K562 (cell line): ENCODE data around the gene C1orf167. TPM values are rescaled to one million over a fixed set of nuclear protein-coding genes. Genes with fewer than 3 reads are reported as not detected.
A peak's percentile ranks its signal among the peaks of the same experiment; 100 is the strongest.

ENCODE experiments used
- ATAC-seq: fragments of 200-7000 bp; cut with Tn5 transposase; 3 replicates; pipeline ENCODE4 v1.9.1; 2020; ENCODE audit warnings: moderate library complexity
- BruUV-seq: library from RNA; stranded (reverse); fragments of 400-500 nt; replicated peaks from 2 replicates; lab custom pipeline; 2021; lab: Mats Ljungman, UMichigan
- CTCF ChIA-PET: fragments of 300-600 bp; formaldehyde crosslinking; extraction: SDS; loops from one replicate; lab custom pipeline; 2021; ENCODE audit warnings: low intra/inter-chr PET ratio; lab: Yijun Ruan, JAX
- POLR2A ChIA-PET: fragments of 300-600, 350-650 bp; sonication (Branson Sonifier 250); formaldehyde crosslinking; extraction: SDS; loops from one replicate; lab custom pipeline; 2021; ENCODE audit warnings: antibody characterized with exemption, inconsistent platforms; lab: Yijun Ruan, JAX
- DNase-seq, 4 experiments: peaks; one replicate each; pipeline versions ENCODE4 v3.0.0 to v3.0.0-alpha.2; 2011 to 2018; ENCODE audit warnings: low spot score in 3 of 4, mixed read lengths in 3 of 4; ENCODE audit errors: extremely low read depth in 1 of 4
- FAIRE-seq: peaks from 2 replicates; lab custom pipeline; 2011; peaks lifted over from hg19 to GRCh38; lab: Jason Lieb, UNC
- H2AFZ ChIP-seq: 2 replicates; pipeline ENCODE4 v1.6.0; 2011; ENCODE audit warnings: low read depth, low read length, control low read depth, inconsistent platforms
- H3K27ac ChIP-seq: fragments of 200-600 bp; 3 replicates; pipeline ENCODE4 v1.8.0; 2011; ENCODE audit warnings: low read depth, mild to moderate bottlenecking, control low read depth, inconsistent platforms, low read length, moderate library complexity, mixed read lengths; ENCODE audit errors: extremely low read depth
- H3K27me3 ChIP-seq, 2 experiments: fragments of 300-600 bp in 1 of 2; 2 replicates in 1 of 2; 3 replicates in 1 of 2; pipeline versions ENCODE4 v1.6.0 to v1.8.0; 2011; ENCODE audit warnings: inconsistent platforms in 2 of 2, low read length in 2 of 2, mild to moderate bottlenecking in 1 of 2, mixed read lengths in 1 of 2, moderate library complexity in 1 of 2; ENCODE audit not compliant: control insufficient read depth in 2 of 2, insufficient read depth in 2 of 2
- H3K36me3 ChIP-seq: fragments of 300-600 bp; 3 replicates; pipeline ENCODE4 v1.8.0; 2011; ENCODE audit warnings: mild to moderate bottlenecking, low read length, inconsistent platforms; ENCODE audit not compliant: control insufficient read depth, insufficient read depth
- H3K4me1 ChIP-seq, 2 experiments: fragments of 200-600 bp in 1 of 2; replicated peaks in 1 of 2; 2 replicates in 1 of 2; 3 replicates in 1 of 2; pipeline versions ENCODE4 v1.5.1 to v1.8.0; 2011; ENCODE audit warnings: inconsistent platforms in 2 of 2, low read length in 2 of 2, mild to moderate bottlenecking in 1 of 2, mixed read lengths in 1 of 2, moderate library complexity in 1 of 2; ENCODE audit not compliant: control insufficient read depth in 2 of 2, insufficient read depth in 2 of 2
- H3K4me2 ChIP-seq: 2 replicates; pipeline ENCODE4 v1.6.1; 2011; ENCODE audit warnings: low read length, control low read depth, inconsistent platforms, mixed read lengths; ENCODE audit not compliant: insufficient read depth
- H3K4me3 ChIP-seq: fragments of 200-600 bp; sonication (generic), shearing (Covaris generic); 2 replicates; pipeline ENCODE4 v1.5.1; 2016; ENCODE audit warnings: control low read depth, inconsistent platforms
- H3K79me2 ChIP-seq: fragments of 200-600 bp; 3 replicates; pipeline ENCODE4 v1.8.0; 2011; ENCODE audit warnings: low read length, inconsistent platforms; ENCODE audit not compliant: control insufficient read depth, insufficient read depth
- H3K9ac ChIP-seq, 2 experiments: 2 replicates each; pipeline versions ENCODE4 v1.6.0 to v1.6.1; 2011; ENCODE audit warnings: low read depth in 2 of 2, low read length in 2 of 2, control low read depth in 1 of 2, inconsistent platforms in 1 of 2, mild to moderate bottlenecking in 1 of 2, mixed read lengths in 1 of 2; ENCODE audit not compliant: insufficient read depth in 1 of 2
- H3K9me1 ChIP-seq: one replicate; pipeline ENCODE4 v1.6.0; 2011; ENCODE audit warnings: inconsistent platforms, mild to moderate bottlenecking, low read length, moderate library complexity; ENCODE audit not compliant: control insufficient read depth, insufficient read depth
- H3K9me3 ChIP-seq: replicated peaks from 2 replicates; pipeline ENCODE4 v1.5.1; 2011; ENCODE audit warnings: low read depth, low read length, inconsistent platforms; ENCODE audit not compliant: control insufficient read depth, insufficient read depth
- H4K20me1 ChIP-seq: replicated peaks from 2 replicates; pipeline ENCODE4 v1.6.1; 2011; ENCODE audit warnings: low read length, inconsistent platforms, mixed read lengths; ENCODE audit not compliant: control insufficient read depth, insufficient read depth
- CBFA2T3 ChIP-seq: fragments of 450-650 bp; IDR thresholded peaks from 2 replicates; pipeline ENCODE4 v1.6.1; 2017
- KDM5B ChIP-seq: fragments of 200-600 bp; sonication (generic); IDR thresholded peaks from 2 replicates; pipeline ENCODE4 v1.6.1; 2012; ENCODE audit warnings: low read depth, mild to moderate bottlenecking, moderate library complexity, low read length, control low read depth, inconsistent platforms; ENCODE audit not compliant: insufficient replicate concordance
- MTF1 ChIP-seq: fragments of 250-450 bp; sonication (Bioruptor Pico); IDR thresholded peaks from 2 replicates; pipeline ENCODE4 v1.9.0; 2021; ENCODE audit warnings: moderate library complexity, mild to moderate bottlenecking, inconsistent platforms, borderline replicate concordance
- NEUROD1 ChIP-seq: fragments of 150-350 bp; IDR thresholded peaks from 2 replicates; pipeline ENCODE4 v1.6.1; 2014; ENCODE audit warnings: borderline replicate concordance, low read length, low read depth; ENCODE audit not compliant: partially characterized antibody
- NR2F6 ChIP-seq: fragments of 450-650 bp; formaldehyde crosslinking; IDR thresholded peaks from 2 replicates; pipeline ENCODE4 v1.4.0; 2020; ENCODE audit warnings: mild to moderate bottlenecking
- PTBP1 ChIP-seq: fragments of 200-400 bp; formaldehyde crosslinking; IDR thresholded peaks from 2 replicates; pipeline ENCODE4 v1.6.1; 2017; ENCODE audit warnings: low read depth, low read length
- SRSF1 ChIP-seq: fragments of 200-400 bp; formaldehyde crosslinking; IDR thresholded peaks from 2 replicates; pipeline ENCODE4 v1.6.1; 2017; ENCODE audit warnings: mild to moderate bottlenecking, low read depth, low read length, moderate library complexity
- ZBTB43 ChIP-seq: sonication (generic); formaldehyde crosslinking; IDR thresholded peaks from 2 replicates; pipeline ENCODE4 v1.8.0; 2023; ENCODE audit warnings: mild to moderate bottlenecking, missing genetic modification reagents
- ZNF324 ChIP-seq: fragments of 250-450 bp; sonication (Bioruptor Pico); IDR thresholded peaks from 2 replicates; pipeline ENCODE4 v1.4.0; 2020; ENCODE audit warnings: mild to moderate bottlenecking
- ZNF354B ChIP-seq: fragments of 250-450 bp; sonication (Bioruptor Pico); IDR thresholded peaks from 2 replicates; pipeline ENCODE4 v1.4.0; 2020
- ZNF551 ChIP-seq: fragments of 250-450 bp; sonication (Bioruptor Pico); IDR thresholded peaks from 2 replicates; pipeline ENCODE4 v1.5.0; 2021; ENCODE audit warnings: mild to moderate bottlenecking, moderate library complexity
- ZNF699 ChIP-seq: fragments of 250-450 bp; sonication (Bioruptor Pico); IDR thresholded peaks from 2 replicates; pipeline ENCODE4 v1.8.0; 2021; ENCODE audit warnings: mild to moderate bottlenecking, moderate library complexity; ENCODE audit not compliant: insufficient replicate concordance
- ZNF76 ChIP-seq: fragments of 250-450 bp; sonication (Bioruptor Pico); IDR thresholded peaks from 2 replicates; pipeline ENCODE4 v1.4.0; 2020; ENCODE audit warnings: mild to moderate bottlenecking, moderate library complexity, borderline replicate concordance
- WGBS: fragments of 100-300 bp; shearing (Covaris generic); methylation state at CpG from one replicate; pipeline ENCODE4 v1.1.6; 2016; ENCODE audit warnings: low coverage, mixed read lengths; ENCODE audit not compliant: insufficient coverage; ENCODE audit errors: missing lambda C conversion rate; 5-methylcytosine and 5-hydroxymethylcytosine counted together
- in situ Hi-C: fragments of 300-500 bp; cut with MboI; formaldehyde crosslinking; loops from 4 replicates; pipeline ENCODE4 v1.15.0; 2018; ENCODE audit warnings: inconsistent platforms, mixed read lengths
- intact Hi-C: fragments of 100-400 bp; cut with micrococcal nuclease; formaldehyde crosslinking; loops from 2 replicates; pipeline ENCODE4 v1.14.2; 2022
- polyA plus RNA-seq, 8 experiments: library from polyadenylated mRNA; depleted of rRNA in 4 of 8; stranded (reverse) in 5 of 8; unstranded in 3 of 8; fragments of >200 nt; fragmentation: Nextera tagmentation in 2 of 8; fragmentation: Illumina TruSeq in 1 of 8; extraction: Ambion mirVana in 2 of 8; extraction: Trizol in 1 of 8; gene quantifications; 2 replicates each; pipeline versions ENCODE4 v1.2.1 to v1.2.3, GENCODE V29; 2011 to 2014; ENCODE audit warnings: inconsistent platforms in 1 of 8, missing spikeins in 1 of 8
- total RNA-seq, 7 experiments: library from RNA; depleted of rRNA in 6 of 7; stranded (reverse); fragments of >200 nt in 6 of 7; fragmentation: Illumina TruSeq in 2 of 7; extraction: Trizol in 2 of 7; gene quantifications; 2 replicates each; pipeline versions ENCODE4 v1.2.1 to v1.2.3, GENCODE V29; 2011 to 2021; ENCODE audit warnings: low replicate concordance in 1 of 7

Gene C1orf167
- total and polyA plus RNA-seq, 9 of the 15 experiments (the other 6 are each of a cell fraction or from before 2014, with no cell fraction given): 0.22 to 0.86 (median 0.31) TPM; not detected in 2

DNA sequence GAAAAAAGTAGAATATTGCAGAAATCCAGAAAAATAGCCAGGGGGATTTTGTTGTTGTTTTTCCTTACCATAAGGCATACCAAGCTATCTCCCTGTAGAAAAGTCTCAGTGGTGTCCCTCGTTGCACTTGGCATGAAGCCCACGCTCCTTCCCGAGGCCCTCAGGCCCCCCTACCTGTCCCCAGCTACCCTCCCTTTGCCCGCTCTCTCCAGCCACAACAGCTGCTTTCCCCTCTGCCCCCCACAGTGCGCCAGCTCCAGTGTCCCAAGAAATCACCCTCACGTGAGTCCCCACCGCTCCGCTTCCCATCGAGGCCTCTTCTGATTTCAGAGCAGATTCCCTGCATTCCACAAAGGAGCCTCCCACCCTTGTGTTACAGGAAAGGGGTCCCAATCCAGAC is 17.7 kb upstream of the C1orf167 start:
- peak overlapping the region in 1 of 2 experiments; percentile 47; a peak in 2 of 4 replicates for H3K9ac ChIP-seq
- ATAC-seq (no peak), FAIRE-seq (no peak), DNase-seq (no peak)
- H3K9me3 ChIP-seq: no peaks in the 10 kb centered on the region
- 86% methylated on average over 9 of the region's 9 CpGs for whole genome bisulfite sequencing
- H3K27ac ChIP-seq: no peak overlapping the region
- no peak overlapping the region for H3K4me3 ChIP-seq
- peaks cover 38 to 60% of the 10 kb centered on the region in 2 experiments for H3K4me1 ChIP-seq
- in situ Hi-C loops (no loop called here), intact Hi-C loops (no loop called here)
- H3K79me2 ChIP-seq: peaks cover 25% of the 10 kb centered on the region
- H3K36me3 ChIP-seq: peaks cover 35% of the 10 kb centered on the region; the same call in 2 of the 3 replicates
- BruUV-seq: no TSS peak
- ChIA-PET POLR2A (interaction anchor here (0.9 to 1.1 kb wide), 3 partner anchors 8 to 46 kb away, joined by 4 to 5 read pairs (median 4); no protein-coding TSS in a partner anchor), CTCF (no interaction called here)
- no peak overlapping the region for H2AFZ ChIP-seq
- H3K4me2 ChIP-seq: no peak overlapping the region
- no peaks in the 10 kb centered on the region for H4K20me1 ChIP-seq
- TF ChIP-seq ZNF324 (CRISPR knock-in tag) (no peak), MTF1 (CRISPR knock-in tag) (no peak), SRSF1 (no peak), KDM5B (no peak)
- H3K27me3 ChIP-seq: no peaks in the 10 kb centered on the region
- no peaks in the 10 kb centered on the region for H3K9me1 ChIP-seq

DNA sequence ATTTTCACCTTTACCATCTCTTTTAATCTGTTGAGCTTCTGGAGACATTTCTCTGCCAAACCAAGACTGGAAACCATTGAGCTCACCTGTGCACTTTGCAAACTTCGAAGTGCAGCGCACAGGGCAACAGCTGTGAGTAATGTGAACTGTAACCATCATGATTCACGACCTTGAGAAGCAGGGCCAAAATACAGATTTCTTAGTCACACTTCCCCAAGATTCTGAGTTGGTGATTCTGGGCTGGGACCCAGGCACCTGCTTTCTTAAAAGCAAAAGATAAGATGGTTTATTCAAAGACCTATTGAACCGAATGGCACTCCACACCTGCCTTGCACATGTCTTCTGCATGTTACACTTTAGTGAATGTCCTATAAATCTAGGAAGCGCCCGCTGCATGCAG is 15.9 kb upstream of the C1orf167 start:
- CTCF ChIA-PET: no interaction called here
- H3K9ac ChIP-seq: peak overlapping the region in 1 of 2 experiments; percentile 72; a peak in 2 of 4 replicates
- in situ Hi-C loops: no loop called here

More for the DNA sequence above, 15.9 kb upstream of the C1orf167 start:
- POLR2A ChIA-PET: interaction anchor here (0.6 to 1.5 kb wide), 5 partner anchors 8 to 561 kb away, joined by 3 to 8 read pairs (median 3); partner anchors contain the start of gene FBXO2
- FAIRE-seq (no peak), ATAC-seq (no peak), DNase-seq (no peak)
- H3K9me3 ChIP-seq: no peaks in the 10 kb centered on the region
- peaks cover 53% of the 10 kb centered on the region; the same call in 2 of the 3 replicates for H3K36me3 ChIP-seq
- 63% methylated on average over 6 of the region's 6 CpGs for WGBS
- H3K4me1 ChIP-seq: peaks cover 20 to 50% of the 10 kb centered on the region in 2 experiments
- H3K9me1 ChIP-seq: no peaks in the 10 kb centered on the region
- no TSS peak for BruUV-seq
- peaks cover 11% of the 10 kb centered on the region for H3K79me2 ChIP-seq
- intact Hi-C loops: no loop called here
- H3K27me3 ChIP-seq: no peaks in the 10 kb centered on the region
- H4K20me1 ChIP-seq: no peaks in the 10 kb centered on the region
- H3K4me3 ChIP-seq: no peak overlapping the region
- no peak overlapping the region for H2AFZ ChIP-seq
- TF ChIP-seq NR2F6 (CRISPR knock-in tag) (no peak), ZNF354B (CRISPR knock-in tag) (no peak), ZNF699 (CRISPR knock-in tag) (no peak), ZBTB43 (CRISPR knock-in tag) (no peak), PTBP1 (no peak), ZNF551 (CRISPR knock-in tag) (no peak), CBFA2T3 (0 out of 2 replicates have a peak, but pooled peaks have one; percentile 10), NEUROD1 (no peak), ZNF76 (CRISPR knock-in tag) (no peak)
- TF ChIP-seq, all 486 proteins: peak for 1
- Histone ChIP-seq H3K4me2 (no peak overlapping the region), H3K27ac (no peak overlapping the region)
